ENCODE data around the gene SORBS1.

- TF ChIP-seq GATA2 (IDR thresholded peaks at IDR 0.05; ENCODE audit: low read depth, low read length) (no peak), GATA3 (IDR thresholded peaks at IDR 0.05; ENCODE audit: low read depth, low read length) (no peak)
Observed at GRCh38 chr10:95434583-95434982, 126.6 kb downstream of the SORBS1 start.

Data from SH-SY5Y (cell line).